GM10266 (cell line): ENCODE measurements around the gene TFAP2B.

Experiments used
- DNase-seq: peaks from one replicate; pipeline ENCODE4 v3.0.0; 2012; ENCODE audit errors: extremely low spot score
- CTCF ChIP-seq: IDR thresholded peaks from 2 replicates; pipeline ENCODE4 v1.5.1; 2012; ENCODE audit warnings: mild to moderate bottlenecking, low read depth; ENCODE audit not compliant: control insufficient read depth, insufficient read depth; ENCODE audit errors: missing control alignments

The TFAP2B gene

DNA sequence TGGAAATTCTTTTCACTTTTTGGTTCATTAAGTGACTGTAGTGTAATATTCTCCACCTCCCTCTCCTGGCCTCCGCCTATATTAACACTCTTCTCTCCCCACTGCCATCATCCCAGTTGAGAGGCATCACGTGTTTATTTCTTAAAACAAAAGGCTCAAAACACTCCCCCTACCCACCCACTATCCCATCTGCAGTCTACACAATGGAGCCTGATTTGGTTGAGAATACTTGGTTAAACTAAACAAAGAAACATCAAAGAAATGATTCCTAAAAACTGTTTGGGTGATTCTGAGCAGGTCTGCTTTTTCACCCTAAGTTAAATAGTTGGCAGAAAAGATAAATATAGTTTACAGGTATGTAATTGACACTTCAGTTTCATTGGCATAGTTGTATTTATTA is 5.9 kb downstream of the TFAP2B start:
- TF ChIP-seq CTCF = no peak
- no peak for DNase-seq

DNA sequence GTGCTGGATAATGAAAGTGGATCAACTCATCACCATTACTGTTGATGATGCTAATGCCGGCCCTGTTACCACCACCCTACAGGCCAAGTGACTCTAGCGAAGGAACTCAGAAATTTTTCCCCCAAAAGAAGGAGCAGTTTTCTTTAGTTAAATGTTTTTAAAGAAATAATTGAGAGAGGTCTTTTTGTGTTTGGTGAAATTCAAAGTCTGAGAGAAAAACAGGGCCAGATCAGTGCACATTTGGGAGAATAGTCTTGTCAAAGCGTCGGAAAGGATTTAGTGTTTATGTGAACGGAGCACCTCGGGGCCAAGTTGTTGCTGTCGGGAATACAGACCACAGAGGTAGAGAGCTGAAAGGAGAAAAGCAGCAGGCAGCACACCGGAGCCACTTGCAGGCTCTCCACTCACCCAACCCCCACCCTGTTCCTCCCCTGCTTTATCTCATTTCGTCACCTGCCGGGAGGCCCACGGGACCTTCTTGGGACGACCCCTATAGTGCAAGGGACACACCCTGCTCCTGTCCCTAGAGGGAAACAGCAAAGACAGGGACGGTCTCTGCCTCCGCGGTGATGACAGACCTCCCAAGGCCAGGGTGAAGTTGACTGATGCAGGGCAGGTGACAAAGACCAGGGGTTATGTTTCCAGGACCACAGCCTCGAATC is 6.8 kb downstream of the TFAP2B start:
- DNase-seq = no peak
- TF ChIP-seq CTCF = no peak

GRCh38 chr6:50826037-50826761 is 7.5 kb downstream of the TFAP2B start:
- DNase-seq = no peak
- TF ChIP-seq CTCF = no peak

DNA sequence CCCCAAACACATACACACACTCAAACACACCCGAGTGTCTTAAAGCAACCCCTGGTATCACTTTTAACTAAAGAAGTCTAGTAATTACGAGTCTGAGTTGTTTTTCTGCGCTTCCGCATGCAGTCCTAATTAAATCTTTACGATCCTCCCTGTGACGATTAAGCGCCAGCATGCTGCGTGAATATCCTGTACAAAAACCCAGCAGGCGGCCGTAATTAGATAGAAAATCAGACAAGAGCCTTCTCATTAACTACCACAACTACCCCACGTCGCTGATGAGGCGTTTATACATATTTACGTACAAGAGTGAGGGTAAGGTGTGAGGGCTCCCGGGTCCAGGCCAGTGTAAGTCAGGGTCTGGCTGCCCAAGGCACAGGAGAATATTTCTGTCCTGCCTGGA is 8.1 kb downstream of the TFAP2B start:
- no peak for TF ChIP-seq CTCF
- DNase-seq = no peak

DNA sequence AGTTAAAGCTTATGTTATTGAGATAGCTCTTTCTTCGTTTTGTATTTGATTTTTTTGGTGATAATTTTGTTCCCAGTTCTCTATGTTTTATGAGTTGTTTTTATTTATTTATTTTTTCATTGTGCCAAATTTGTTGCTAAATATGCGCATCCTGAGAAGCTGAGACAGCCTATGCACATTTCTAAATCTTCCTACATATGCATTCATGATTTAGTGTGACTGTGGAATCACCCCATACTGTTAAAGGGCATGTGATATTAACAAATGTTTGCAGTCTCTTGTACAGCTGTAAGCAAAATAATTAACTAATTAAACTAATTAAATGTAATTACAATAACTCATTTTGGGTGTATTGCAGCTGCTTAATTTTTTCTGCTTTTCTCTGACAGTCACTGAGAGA is 10.4 kb downstream of the TFAP2B start:
- DNase-seq = no peak
- no peak for TF ChIP-seq CTCF

- DNase-seq = no peak
- TF ChIP-seq CTCF = no peak
These were observed 11.3 kb downstream of the TFAP2B start for GRCh38 chr6:50829898-50830444.

- no peak for DNase-seq
- no peak for TF ChIP-seq CTCF
These were observed 12.5 kb downstream of the TFAP2B start for GRCh38 chr6:50831186-50831585.
